GM23338 (cell line): ENCODE results near the gene MRPS15. TPM values are rescaled to one million over a fixed set of nuclear protein-coding genes. Genes with fewer than 3 reads are reported as not detected.

Source experiments
- ATAC-seq: fragments of 200-7000 bp; cut with Tn5 transposase; 3 replicates; pipeline ENCODE4 v1.9.1; 2020
- DNase-seq: peaks from one replicate; pipeline ENCODE4 v3.0.0-alpha.2; 2015; ENCODE audit warnings: low spot score
- H2AFZ ChIP-seq: fragments of 200-600 bp; sonication (generic); 2 replicates; pipeline ENCODE4 v1.8.0; 2016; ENCODE audit warnings: antibody characterized with exemption, mild to moderate bottlenecking, moderate library complexity
- H3F3A ChIP-seq: fragments of 200-600 bp; sonication (generic); replicated peaks from 2 replicates; pipeline ENCODE4 v1.8.0; 2017; ENCODE audit warnings: antibody characterized with exemption, mixed run types, low read depth
- H3K27ac ChIP-seq: fragments of 200-600 bp; sonication (generic); 2 replicates; pipeline ENCODE4 v1.6.1; 2016; ENCODE audit warnings: low read depth
- H3K27me3 ChIP-seq: fragments of 200-600 bp; sonication (generic); 2 replicates; pipeline ENCODE4 v1.8.0; 2016; ENCODE audit warnings: mild to moderate bottlenecking, mixed run types, moderate library complexity; ENCODE audit not compliant: insufficient read depth
- H3K36me3 ChIP-seq: fragments of 200-600 bp; sonication (generic); 2 replicates; pipeline ENCODE4 v1.8.0; 2016; ENCODE audit warnings: mild to moderate bottlenecking; ENCODE audit not compliant: insufficient read depth
- H3K4me1 ChIP-seq: fragments of 200-600 bp; sonication (generic); 2 replicates; pipeline ENCODE4 v1.8.0; 2016; ENCODE audit warnings: mild to moderate bottlenecking, moderate library complexity; ENCODE audit not compliant: insufficient read depth
- H3K4me2 ChIP-seq: fragments of 200-600 bp; sonication (generic); 2 replicates; pipeline ENCODE4 v1.7.1; 2017; ENCODE audit warnings: mixed run types
- H3K4me3 ChIP-seq: fragments of 200-600 bp; sonication (generic); 2 replicates; pipeline ENCODE4 v1.6.1; 2016; ENCODE audit warnings: mixed run types
- H3K79me2 ChIP-seq: fragments of 200-600 bp; sonication (generic); replicated peaks from 2 replicates; pipeline ENCODE4 v1.8.0; 2017; ENCODE audit warnings: mild to moderate bottlenecking; ENCODE audit not compliant: insufficient read depth
- H3K9me2 ChIP-seq: fragments of 200-600 bp; sonication (generic); 2 replicates; pipeline ENCODE4 v1.8.0; 2017; ENCODE audit not compliant: insufficient read depth
- H4K20me1 ChIP-seq: fragments of 200-600 bp; sonication (generic); replicated peaks from 2 replicates; pipeline ENCODE4 v1.8.0; 2017; ENCODE audit warnings: mild to moderate bottlenecking; ENCODE audit not compliant: insufficient read depth
- H3K27ac Mint-ChIP-seq: 2 replicates; pipeline ENCODE4 v1.8.0; 2020; ENCODE audit warnings: inconsistent platforms, mild to moderate bottlenecking, moderate library complexity, mixed read lengths
- H3K27me3 Mint-ChIP-seq: 3 replicates; pipeline ENCODE4 v1.8.0; 2022; ENCODE audit warnings: low read depth, mild to moderate bottlenecking, moderate library complexity, mixed read lengths, inconsistent platforms; ENCODE audit not compliant: insufficient read depth, poor library complexity
- H3K36me3 Mint-ChIP-seq: 3 replicates; pipeline ENCODE4 v1.8.0; 2021; ENCODE audit warnings: low read depth, mild to moderate bottlenecking, inconsistent platforms, moderate library complexity, mixed read lengths
- H3K4me1 Mint-ChIP-seq: 3 replicates; pipeline ENCODE4 v1.8.0; 2020; ENCODE audit warnings: mild to moderate bottlenecking, inconsistent platforms, mixed read lengths
- H3K4me3 Mint-ChIP-seq: 3 replicates; pipeline ENCODE4 v1.8.0; 2021; ENCODE audit warnings: moderate library complexity, mild to moderate bottlenecking, inconsistent platforms, mixed read lengths
- H3K9me3 Mint-ChIP-seq: 3 replicates; pipeline ENCODE4 v1.8.0; 2020; ENCODE audit warnings: moderate library complexity, mild to moderate bottlenecking, inconsistent platforms, mixed read lengths
- CREB1 ChIP-seq: fragments of 250-450 bp; sonication (Bioruptor Pico); IDR thresholded peaks from 2 replicates; pipeline ENCODE4 v1.5.0; 2020; ENCODE audit warnings: low read depth, mild to moderate bottlenecking, moderate library complexity
- EZH2 ChIP-seq: fragments of 200-600 bp; sonication (generic); IDR thresholded peaks from one replicate; pipeline ENCODE4 v1.8.0; 2017; ENCODE audit warnings: antibody characterized with exemption, mild to moderate bottlenecking, low read depth; ENCODE audit not compliant: unreplicated experiment
- EZH2phosphoT487 ChIP-seq: fragments of 200-600 bp; sonication (generic); IDR thresholded peaks from one replicate; pipeline ENCODE4 v1.8.1; 2018; ENCODE audit warnings: antibody characterized with exemption; ENCODE audit not compliant: unreplicated experiment
- JUNB ChIP-seq: IDR thresholded peaks from one replicate; pipeline ENCODE4 v1.6.1; 2016; ENCODE audit warnings: antibody characterized with exemption; ENCODE audit not compliant: unreplicated experiment
- NANOG ChIP-seq: IDR thresholded peaks from 2 replicates; pipeline ENCODE4 v1.6.1; 2016; ENCODE audit warnings: antibody characterized with exemption, borderline replicate concordance
- POLR2AphosphoS5 ChIP-seq: IDR thresholded peaks from 2 replicates; pipeline ENCODE4 v1.6.1; 2016; ENCODE audit warnings: antibody characterized with exemption, low read depth
- REST ChIP-seq: IDR thresholded peaks from one replicate; pipeline ENCODE4 v1.6.1; 2018; ENCODE audit warnings: antibody characterized with exemption; ENCODE audit not compliant: unreplicated experiment
- STAT1 ChIP-seq: IDR thresholded peaks from one replicate; pipeline ENCODE4 v1.6.1; 2016; ENCODE audit warnings: antibody characterized with exemption; ENCODE audit not compliant: unreplicated experiment
- ZNF114 ChIP-seq: fragments of 250-450 bp; sonication (Bioruptor Pico); IDR thresholded peaks from 2 replicates; pipeline ENCODE4 v1.5.0; 2020; ENCODE audit warnings: mild to moderate bottlenecking, moderate library complexity
- ZNF331 ChIP-seq: fragments of 250-450 bp; sonication (Bioruptor Pico); IDR thresholded peaks from 2 replicates; pipeline ENCODE4 v1.5.0; 2020; ENCODE audit warnings: low read depth, mild to moderate bottlenecking, moderate library complexity
- polyA plus RNA-seq: library from polyadenylated mRNA; unstranded; fragments of >200 nt; fragmentation: Nextera tagmentation; extraction: Ambion mirVana; gene quantifications from 2 replicates; pipeline ENCODE4 v1.2.1, GENCODE V29; 2016
- total RNA-seq: library from RNA; depleted of rRNA; stranded (reverse); fragments of >200 nt; shearing (Covaris generic); gene quantifications from 2 replicates; pipeline ENCODE4 v1.2.3, GENCODE V29; 2014
- TF ChIP-seq, protein P1 (sequence below): IDR thresholded peaks from 2 replicates; pipeline ENCODE4 v1.6.1; 2016; ENCODE audit warnings: antibody characterized with exemption
- TF ChIP-seq, protein P2 (sequence below): fragments of 250-450 bp; sonication (Bioruptor Pico); IDR thresholded peaks from 2 replicates; pipeline ENCODE4 v1.5.0; 2020; ENCODE audit warnings: mild to moderate bottlenecking, moderate library complexity
- TF ChIP-seq, protein P3 (sequence below), 2 experiments: fragments of 200-600 bp in 1 of 2; sonication (generic) in 1 of 2; conservative IDR thresholded peaks; 2 replicates each; pipeline versions ENCODE4 v1.5.1 to v1.6.1; 2016 to 2017; ENCODE audit warnings: antibody characterized with exemption in 2 of 2, low read depth in 2 of 2, mild to moderate bottlenecking in 2 of 2, moderate library complexity in 1 of 2

The MRPS15 gene
- total and polyA plus RNA-seq, 2 experiments from 2014 or later: 105 to 311 TPM

GRCh38 chr1:36436821-36437220 is 27.4 kb downstream of the MRPS15 start:
- Histone ChIP-seq H3K4me2 (no peak overlapping the region), H3F3A (no peaks in the 10 kb centered on the region), H3K9me2 (no peaks in the 10 kb centered on the region), H3K79me2 (no peaks in the 10 kb centered on the region), H4K20me1 (no peaks in the 10 kb centered on the region; the same call in 1 of the 2 replicates), H3K27me3 (no peaks in the 10 kb centered on the region), H2AFZ (no peak overlapping the region), H3K4me1 (peaks cover 14% of the 10 kb centered on the region), H3K36me3 (no peaks in the 10 kb centered on the region), H3K4me3 (no peak overlapping the region), H3K27ac (no peak overlapping the region)
- TF ChIP-seq, protein P1, sequence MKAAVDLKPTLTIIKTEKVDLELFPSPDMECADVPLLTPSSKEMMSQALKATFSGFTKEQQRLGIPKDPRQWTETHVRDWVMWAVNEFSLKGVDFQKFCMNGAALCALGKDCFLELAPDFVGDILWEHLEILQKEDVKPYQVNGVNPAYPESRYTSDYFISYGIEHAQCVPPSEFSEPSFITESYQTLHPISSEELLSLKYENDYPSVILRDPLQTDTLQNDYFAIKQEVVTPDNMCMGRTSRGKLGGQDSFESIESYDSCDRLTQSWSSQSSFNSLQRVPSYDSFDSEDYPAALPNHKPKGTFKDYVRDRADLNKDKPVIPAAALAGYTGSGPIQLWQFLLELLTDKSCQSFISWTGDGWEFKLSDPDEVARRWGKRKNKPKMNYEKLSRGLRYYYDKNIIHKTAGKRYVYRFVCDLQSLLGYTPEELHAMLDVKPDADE: no peak
- TF ChIP-seq, protein P2, sequence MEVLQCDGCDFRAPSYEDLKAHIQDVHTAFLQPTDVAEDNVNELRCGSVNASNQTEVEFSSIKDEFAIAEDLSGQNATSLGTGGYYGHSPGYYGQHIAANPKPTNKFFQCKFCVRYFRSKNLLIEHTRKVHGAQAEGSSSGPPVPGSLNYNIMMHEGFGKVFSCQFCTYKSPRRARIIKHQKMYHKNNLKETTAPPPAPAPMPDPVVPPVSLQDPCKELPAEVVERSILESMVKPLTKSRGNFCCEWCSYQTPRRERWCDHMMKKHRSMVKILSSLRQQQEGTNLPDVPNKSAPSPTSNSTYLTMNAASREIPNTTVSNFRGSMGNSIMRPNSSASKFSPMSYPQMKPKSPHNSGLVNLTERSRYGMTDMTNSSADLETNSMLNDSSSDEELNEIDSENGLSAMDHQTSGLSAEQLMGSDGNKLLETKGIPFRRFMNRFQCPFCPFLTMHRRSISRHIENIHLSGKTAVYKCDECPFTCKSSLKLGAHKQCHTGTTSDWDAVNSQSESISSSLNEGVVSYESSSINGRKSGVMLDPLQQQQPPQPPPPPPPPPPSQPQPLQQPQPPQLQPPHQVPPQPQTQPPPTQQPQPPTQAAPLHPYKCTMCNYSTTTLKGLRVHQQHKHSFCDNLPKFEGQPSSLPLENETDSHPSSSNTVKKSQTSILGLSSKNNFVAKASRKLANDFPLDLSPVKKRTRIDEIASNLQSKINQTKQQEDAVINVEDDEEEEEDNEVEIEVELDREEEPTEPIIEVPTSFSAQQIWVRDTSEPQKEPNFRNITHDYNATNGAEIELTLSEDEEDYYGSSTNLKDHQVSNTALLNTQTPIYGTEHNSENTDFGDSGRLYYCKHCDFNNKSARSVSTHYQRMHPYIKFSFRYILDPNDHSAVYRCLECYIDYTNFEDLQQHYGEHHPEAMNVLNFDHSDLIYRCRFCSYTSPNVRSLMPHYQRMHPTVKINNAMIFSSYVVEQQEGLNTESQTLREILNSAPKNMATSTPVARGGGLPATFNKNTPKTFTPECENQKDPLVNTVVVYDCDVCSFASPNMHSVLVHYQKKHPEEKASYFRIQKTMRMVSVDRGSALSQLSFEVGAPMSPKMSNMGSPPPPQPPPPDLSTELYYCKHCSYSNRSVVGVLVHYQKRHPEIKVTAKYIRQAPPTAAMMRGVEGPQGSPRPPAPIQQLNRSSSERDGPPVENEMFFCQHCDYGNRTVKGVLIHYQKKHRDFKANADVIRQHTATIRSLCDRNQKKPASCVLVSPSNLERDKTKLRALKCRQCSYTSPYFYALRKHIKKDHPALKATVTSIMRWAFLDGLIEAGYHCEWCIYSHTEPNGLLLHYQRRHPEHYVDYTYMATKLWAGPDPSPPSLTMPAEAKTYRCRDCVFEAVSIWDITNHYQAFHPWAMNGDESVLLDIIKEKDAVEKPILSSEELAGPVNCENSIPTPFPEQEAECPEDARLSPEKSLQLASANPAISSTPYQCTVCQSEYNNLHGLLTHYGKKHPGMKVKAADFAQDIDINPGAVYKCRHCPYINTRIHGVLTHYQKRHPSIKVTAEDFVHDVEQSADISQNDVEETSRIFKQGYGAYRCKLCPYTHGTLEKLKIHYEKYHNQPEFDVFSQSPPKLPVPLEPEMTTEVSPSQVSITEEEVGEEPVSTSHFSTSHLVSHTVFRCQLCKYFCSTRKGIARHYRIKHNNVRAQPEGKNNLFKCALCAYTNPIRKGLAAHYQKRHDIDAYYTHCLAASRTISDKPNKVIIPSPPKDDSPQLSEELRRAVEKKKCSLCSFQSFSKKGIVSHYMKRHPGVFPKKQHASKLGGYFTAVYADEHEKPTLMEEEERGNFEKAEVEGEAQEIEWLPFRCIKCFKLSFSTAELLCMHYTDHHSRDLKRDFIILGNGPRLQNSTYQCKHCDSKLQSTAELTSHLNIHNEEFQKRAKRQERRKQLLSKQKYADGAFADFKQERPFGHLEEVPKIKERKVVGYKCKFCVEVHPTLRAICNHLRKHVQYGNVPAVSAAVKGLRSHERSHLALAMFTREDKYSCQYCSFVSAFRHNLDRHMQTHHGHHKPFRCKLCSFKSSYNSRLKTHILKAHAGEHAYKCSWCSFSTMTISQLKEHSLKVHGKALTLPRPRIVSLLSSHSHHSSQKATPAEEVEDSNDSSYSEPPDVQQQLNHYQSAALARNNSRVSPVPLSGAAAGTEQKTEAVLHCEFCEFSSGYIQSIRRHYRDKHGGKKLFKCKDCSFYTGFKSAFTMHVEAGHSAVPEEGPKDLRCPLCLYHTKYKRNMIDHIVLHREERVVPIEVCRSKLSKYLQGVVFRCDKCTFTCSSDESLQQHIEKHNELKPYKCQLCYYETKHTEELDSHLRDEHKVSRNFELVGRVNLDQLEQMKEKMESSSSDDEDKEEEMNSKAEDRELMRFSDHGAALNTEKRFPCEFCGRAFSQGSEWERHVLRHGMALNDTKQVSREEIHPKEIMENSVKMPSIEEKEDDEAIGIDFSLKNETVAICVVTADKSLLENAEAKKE (CRISPR knock-in tag): no peak
- TF ChIP-seq STAT1 (no peak), JUNB (no peak), NANOG (no peak), ZNF114 (CRISPR knock-in tag) (no peak), REST (no peak), EZH2phosphoT487 (no peak), ZNF331 (no peak), POLR2AphosphoS5 (no peak), EZH2 (no peak), CREB1 (CRISPR knock-in tag) (no peak)
- TF ChIP-seq, protein P3, sequence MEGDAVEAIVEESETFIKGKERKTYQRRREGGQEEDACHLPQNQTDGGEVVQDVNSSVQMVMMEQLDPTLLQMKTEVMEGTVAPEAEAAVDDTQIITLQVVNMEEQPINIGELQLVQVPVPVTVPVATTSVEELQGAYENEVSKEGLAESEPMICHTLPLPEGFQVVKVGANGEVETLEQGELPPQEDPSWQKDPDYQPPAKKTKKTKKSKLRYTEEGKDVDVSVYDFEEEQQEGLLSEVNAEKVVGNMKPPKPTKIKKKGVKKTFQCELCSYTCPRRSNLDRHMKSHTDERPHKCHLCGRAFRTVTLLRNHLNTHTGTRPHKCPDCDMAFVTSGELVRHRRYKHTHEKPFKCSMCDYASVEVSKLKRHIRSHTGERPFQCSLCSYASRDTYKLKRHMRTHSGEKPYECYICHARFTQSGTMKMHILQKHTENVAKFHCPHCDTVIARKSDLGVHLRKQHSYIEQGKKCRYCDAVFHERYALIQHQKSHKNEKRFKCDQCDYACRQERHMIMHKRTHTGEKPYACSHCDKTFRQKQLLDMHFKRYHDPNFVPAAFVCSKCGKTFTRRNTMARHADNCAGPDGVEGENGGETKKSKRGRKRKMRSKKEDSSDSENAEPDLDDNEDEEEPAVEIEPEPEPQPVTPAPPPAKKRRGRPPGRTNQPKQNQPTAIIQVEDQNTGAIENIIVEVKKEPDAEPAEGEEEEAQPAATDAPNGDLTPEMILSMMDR (conservative IDR thresholded peaks at IDR 0.05; ENCODE audit: low read depth in 2 of 2): no peak
- ATAC-seq (no peak), DNase-seq (no peak)
- Mint-ChIP-seq H3K36me3 (no peaks in the 10 kb centered on the region), H3K4me3 (no peak overlapping the region), H3K27ac (no peak overlapping the region; the same call in 1 of the 2 replicates), H3K27me3 (peaks cover 4% of the 10 kb centered on the region), H3K9me3 (no peaks in the 10 kb centered on the region), H3K4me1 (peaks cover 13% of the 10 kb centered on the region; the same call in 2 of the 3 replicates)
